ENCODE results near the gene GMPR.
"Not testable (repeated sequence)": the region's sequence is repeated elsewhere in the genome, so short reads cannot be mapped to it uniquely, and the experiment has no call there.

DNA sequence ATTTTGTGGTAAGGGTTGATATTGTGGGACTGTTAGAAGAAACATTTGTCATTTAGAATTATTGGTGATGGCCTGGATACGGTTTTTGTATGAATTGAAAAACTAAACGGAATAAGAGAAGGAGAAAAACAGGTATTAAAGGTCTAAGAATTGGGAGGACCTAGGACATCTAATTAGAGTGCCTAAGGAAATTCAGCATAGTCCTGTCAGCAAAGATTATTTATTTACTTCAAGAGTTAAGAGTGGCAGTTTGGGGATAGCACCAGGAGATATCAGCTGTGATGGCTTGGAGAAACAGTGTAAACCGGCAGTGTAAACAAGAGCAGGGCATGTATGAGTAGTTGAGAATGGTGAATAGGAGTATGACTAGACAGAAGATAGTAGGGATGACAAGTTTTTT, 21.2 kb downstream of the GMPR start:
- TF ChIP-seq, protein P1, sequence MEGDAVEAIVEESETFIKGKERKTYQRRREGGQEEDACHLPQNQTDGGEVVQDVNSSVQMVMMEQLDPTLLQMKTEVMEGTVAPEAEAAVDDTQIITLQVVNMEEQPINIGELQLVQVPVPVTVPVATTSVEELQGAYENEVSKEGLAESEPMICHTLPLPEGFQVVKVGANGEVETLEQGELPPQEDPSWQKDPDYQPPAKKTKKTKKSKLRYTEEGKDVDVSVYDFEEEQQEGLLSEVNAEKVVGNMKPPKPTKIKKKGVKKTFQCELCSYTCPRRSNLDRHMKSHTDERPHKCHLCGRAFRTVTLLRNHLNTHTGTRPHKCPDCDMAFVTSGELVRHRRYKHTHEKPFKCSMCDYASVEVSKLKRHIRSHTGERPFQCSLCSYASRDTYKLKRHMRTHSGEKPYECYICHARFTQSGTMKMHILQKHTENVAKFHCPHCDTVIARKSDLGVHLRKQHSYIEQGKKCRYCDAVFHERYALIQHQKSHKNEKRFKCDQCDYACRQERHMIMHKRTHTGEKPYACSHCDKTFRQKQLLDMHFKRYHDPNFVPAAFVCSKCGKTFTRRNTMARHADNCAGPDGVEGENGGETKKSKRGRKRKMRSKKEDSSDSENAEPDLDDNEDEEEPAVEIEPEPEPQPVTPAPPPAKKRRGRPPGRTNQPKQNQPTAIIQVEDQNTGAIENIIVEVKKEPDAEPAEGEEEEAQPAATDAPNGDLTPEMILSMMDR (IDR thresholded peaks at IDR 0.05; ENCODE audit: insufficient read depth, low read length, poor library complexity, severe bottlenecking), result not testable (repeated sequence)
- not testable (repeated sequence) for TF ChIP-seq EZH2phosphoT487 (conservative IDR thresholded peaks at IDR 0.05; ENCODE audit: low read length)

Data from SU-DHL-6 (cell line).